NCI-H1092 treated with DMSO at 0.1 percent for 48 hours (cell line): ENCODE measurements around the gene CPNE8.

Source experiments
- DNase-seq: peaks from one replicate; lab custom pipeline; 2025; lab: John Stamatoyannopoulos, UW

CPNE8 gene

GRCh38 chr12:38905480-38906351 lies at the start of gene CPNE8:
Gene CPNE8 (minus strand): TSS chr12:38905591. CDS start chr12:38905534, 57 bp downstream.
- DNase-seq = no peak

GRCh38 chr12:38954238-38954873 lies 49.0 kb upstream of the CPNE8 start:
- no peak for DNase-seq

- DNase-seq = no peak
Measured at GRCh38 chr12:38949363-38949762, 44.0 kb upstream of the CPNE8 start.

GRCh38 chr12:38934686-38935085 lies 29.3 kb upstream of the CPNE8 start:
- no peak for DNase-seq

- DNase-seq = no peak
Measured at GRCh38 chr12:38934078-38934584, 28.7 kb upstream of the CPNE8 start.

GRCh38 chr12:38932320-38932719 lies 26.9 kb upstream of the CPNE8 start:
- DNase-seq = no peak

- no peak for DNase-seq
Measured at GRCh38 chr12:38931461-38931860, 26.1 kb upstream of the CPNE8 start.

- DNase-seq = no peak
Measured at GRCh38 chr12:38930990-38931389, 25.6 kb upstream of the CPNE8 start.

- no peak for DNase-seq
Measured at GRCh38 chr12:38926501-38926900, 21.1 kb upstream of the CPNE8 start.

GRCh38 chr12:38921025-38921677 lies 15.8 kb upstream of the CPNE8 start:
- peak; percentile 20 for DNase-seq

- DNase-seq = no peak
Measured at GRCh38 chr12:38919191-38919590, 13.8 kb upstream of the CPNE8 start.

GRCh38 chr12:38915429-38916182 lies 10.2 kb upstream of the CPNE8 start:
- no peak for DNase-seq

GRCh38 chr12:38912116-38912515 lies 6.7 kb upstream of the CPNE8 start:
- no peak for DNase-seq

- DNase-seq = no peak
Measured at GRCh38 chr12:38911611-38912010, 6.2 kb upstream of the CPNE8 start.

- DNase-seq = no peak
Measured at GRCh38 chr12:38907201-38907923, 2.0 kb upstream of the CPNE8 start.

GRCh38 chr12:38906482-38907200 lies 1.2 kb upstream of the CPNE8 start:
- DNase-seq = no peak

GRCh38 chr12:38904537-38905479 lies 583 bp downstream of the CPNE8 start:
- DNase-seq = no peak

- DNase-seq = no peak
Measured at GRCh38 chr12:38903596-38903995, 1.8 kb downstream of the CPNE8 start.

- no peak for DNase-seq
Measured at GRCh38 chr12:38898001-38898684, 7.2 kb downstream of the CPNE8 start.
